ENCODE measurements around the gene HMX1. TPM values are rescaled to one million over a fixed set of nuclear protein-coding genes. Genes with fewer than 3 reads are reported as not detected.

Gene HMX1
- total RNA-seq, result under 1 TPM in 1 of 4 donors, not detected in 3; 0.17 TPM

DNA sequence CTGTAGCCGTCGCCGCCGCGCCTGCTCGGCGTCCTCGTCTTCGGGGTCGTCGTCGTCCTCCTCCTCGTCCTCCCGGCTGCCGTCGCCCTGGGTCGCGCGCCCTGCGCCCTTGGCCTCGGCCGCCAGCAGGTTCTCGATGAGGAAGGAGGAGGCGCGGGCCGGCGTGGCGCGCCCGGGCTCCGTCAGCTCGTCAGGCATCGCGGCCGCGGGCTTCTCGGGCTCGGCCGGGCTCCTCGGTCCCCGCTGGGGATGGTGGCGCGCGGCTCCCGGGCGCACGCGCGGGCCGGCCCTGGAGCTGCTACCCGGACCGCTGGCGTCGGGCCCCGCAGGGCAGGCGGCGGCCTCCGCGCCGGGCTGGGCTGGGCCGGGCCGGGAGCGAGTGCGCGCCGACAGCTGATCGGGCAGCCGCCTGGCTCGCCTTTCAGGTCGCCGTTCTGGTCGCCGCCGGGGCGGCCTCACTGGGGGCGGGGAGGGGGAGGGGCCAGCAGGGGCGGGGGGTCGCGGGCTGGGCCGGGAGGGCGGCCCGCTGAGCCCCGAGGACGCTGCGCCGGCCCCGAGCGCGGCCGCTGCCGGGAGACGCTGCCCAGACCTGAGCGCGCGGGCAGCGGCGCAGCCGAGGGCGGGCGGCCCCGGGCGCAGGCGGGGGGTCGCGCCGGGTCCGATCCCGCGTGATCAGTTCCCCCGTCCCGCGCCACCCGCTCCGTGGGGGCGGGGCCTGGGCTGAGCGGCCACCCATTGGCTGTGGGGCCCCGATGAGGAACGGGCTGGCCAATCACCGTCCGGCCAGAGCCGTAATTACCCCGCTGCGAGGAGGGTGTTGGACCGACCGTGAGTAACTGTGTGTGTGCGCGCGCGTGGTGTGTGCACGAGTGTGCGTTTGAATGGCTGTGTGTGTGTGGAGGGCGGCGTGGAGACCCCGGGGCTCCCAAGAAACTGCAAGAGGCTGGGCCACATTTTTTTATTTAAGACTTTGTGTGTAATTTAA lies at the start of gene HMX1:
Gene HMX1, minus strand, starts transcription at position 423 of the 985 bp plus-strand sequence. Its CDS starts 225 bp downstream, at position 198.
- Histone ChIP-seq H3K9me3 (no peaks in the 10 kb centered on the region), H3K4me1 (peaks cover 0 to 43% (median 30%) of the 10 kb centered on the region in 4 donors), H3K4me3 (peak within 1 kb of the TSS; percentile 28 to 42 (median 30)), H3K36me3 (no peaks in the 10 kb centered on the region), H3K27ac (replicated peaks in 1 of 4) (no peak within 1 kb of the TSS), H3K27me3 (peaks cover 0 to 100% (median 45%) of the 10 kb centered on the region in 4 donors)
- 3% methylated on average over 15 of the region's 134 CpGs for WGBS
- DNase-seq (ENCODE audit: extremely low spot score), result no peak
- TF ChIP-seq EP300 (IDR thresholded peaks at IDR 0.05), result no peak
- TF ChIP-seq POLR2AphosphoS5 (IDR thresholded peaks at IDR 0.05), result no peak
- no peak for TF ChIP-seq POLR2A (IDR thresholded peaks at IDR 0.05; ENCODE audit: low read depth)
- no peak for TF ChIP-seq CTCF (IDR thresholded peaks at IDR 0.05)
- intact Hi-C loops (cut with DNase I), result no loop called here

DNA sequence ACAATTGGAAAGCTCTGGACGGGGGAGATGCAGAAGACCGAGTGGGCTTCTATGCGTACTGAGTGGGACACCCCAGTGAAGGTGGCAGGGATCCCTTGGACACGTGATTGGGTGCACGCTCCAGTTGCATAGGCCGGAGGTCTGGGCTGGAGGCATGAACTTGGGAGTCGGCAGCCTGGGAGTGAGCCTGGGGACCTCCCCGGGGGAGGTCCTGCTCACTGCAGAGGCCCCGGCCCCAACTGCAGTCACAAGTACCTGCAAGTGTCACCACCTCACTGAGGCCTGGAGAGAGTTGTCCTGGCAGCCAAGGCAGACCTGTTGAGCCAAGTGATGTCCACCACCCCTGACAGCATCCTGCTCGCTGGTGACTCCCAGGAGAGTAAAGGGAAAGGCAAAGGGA lies 49.3 kb upstream of the HMX1 start:
- intact Hi-C loops (cut with DNase I), result no loop called here
- no peak overlapping the region for H3K4me3 ChIP-seq
- H3K4me1 ChIP-seq, result peaks cover 0 to 5% (median 0%) of the 10 kb centered on the region in 4 donors
- peaks cover 0 to 21% (median 9%) of the 10 kb centered on the region in 4 donors for H3K9me3 ChIP-seq
- WGBS, result 80% methylated on average over 10 of the region's 10 CpGs
- TF ChIP-seq POLR2AphosphoS5 (IDR thresholded peaks at IDR 0.05) (no peak), POLR2A (IDR thresholded peaks at IDR 0.05; ENCODE audit: low read depth) (no peak), EP300 (IDR thresholded peaks at IDR 0.05) (no peak), CTCF (IDR thresholded peaks at IDR 0.05) (no peak)
- peak; percentile 74 for DNase-seq (ENCODE audit: extremely low spot score)
- H3K27ac ChIP-seq (replicated peaks in 1 of 4), result no peak overlapping the region
- peaks cover 0 to 54% (median 5%) of the 10 kb centered on the region in 4 donors for H3K27me3 ChIP-seq
- H3K36me3 ChIP-seq, result no peaks in the 10 kb centered on the region

- Histone ChIP-seq H3K27me3 (peaks cover 0 to 60% (median 5%) of the 10 kb centered on the region in 4 donors), H3K4me3 (no peak overlapping the region), H3K9me3 (peaks cover 0 to 21% (median 9%) of the 10 kb centered on the region in 4 donors), H3K4me1 (peaks cover 0 to 5% (median 0%) of the 10 kb centered on the region in 4 donors), H3K27ac (replicated peaks in 1 of 4) (no peak overlapping the region), H3K36me3 (no peaks in the 10 kb centered on the region)
- TF ChIP-seq EP300 (IDR thresholded peaks at IDR 0.05) (no peak), CTCF (IDR thresholded peaks at IDR 0.05) (no peak), POLR2AphosphoS5 (IDR thresholded peaks at IDR 0.05) (no peak), POLR2A (IDR thresholded peaks at IDR 0.05; ENCODE audit: low read depth) (no peak)
- intact Hi-C loops (cut with DNase I), result no loop called here
- 74% methylated on average over 8 of the region's 14 CpGs for WGBS
- peak; percentile 70 for DNase-seq (ENCODE audit: extremely low spot score)
These were observed 48.8 kb upstream of the HMX1 start for GRCh38 chr4:8920289-8920965.

- WGBS, result 66% methylated on average over 11 of the region's 16 CpGs
- Histone ChIP-seq H3K4me1 (peaks cover 0 to 5% (median 0%) of the 10 kb centered on the region in 4 donors), H3K27me3 (peaks cover 0 to 66% (median 5%) of the 10 kb centered on the region in 4 donors), H3K36me3 (no peaks in the 10 kb centered on the region), H3K9me3 (peaks cover 0 to 18% (median 8%) of the 10 kb centered on the region in 4 donors), H3K4me3 (no peak overlapping the region), H3K27ac (replicated peaks in 1 of 4) (no peak overlapping the region)
- DNase-seq (ENCODE audit: extremely low spot score), result peak; percentile 55
- intact Hi-C loops (cut with DNase I), result loop anchor here (10.0 kb wide), 1 partner anchor 315 kb away; no protein-coding TSS in a partner anchor
- TF ChIP-seq POLR2AphosphoS5 (IDR thresholded peaks at IDR 0.05), result no peak
- TF ChIP-seq EP300 (IDR thresholded peaks at IDR 0.05), result no peak
- TF ChIP-seq POLR2A (IDR thresholded peaks at IDR 0.05; ENCODE audit: low read depth), result no peak
- no peak for TF ChIP-seq CTCF (IDR thresholded peaks at IDR 0.05)
These were observed 48.1 kb upstream of the HMX1 start for GRCh38 chr4:8919651-8920288.
